AG04450 (cell line): Measurements from ENCODE around the gene NUFIP2. TPM values are rescaled to one million over a fixed set of nuclear protein-coding genes. Genes with fewer than 3 reads are reported as not detected.

ENCODE experiments used
- CTCF ChIA-PET: fragments of 300-600, 350-600 bp; formaldehyde crosslinking; extraction: SDS; loops from one replicate; lab custom pipeline; 2022; ENCODE audit warnings: antibody characterized with exemption, inconsistent platforms; lab: Charles Lee
- POLR2A ChIA-PET: fragments of 350-600 bp; formaldehyde crosslinking; extraction: SDS; loops from one replicate; lab custom pipeline; 2021; ENCODE audit warnings: antibody characterized with exemption, inconsistent platforms; lab: Yijun Ruan, JAX
- DNase-seq: peaks from one replicate; pipeline ENCODE4 v3.0.0-alpha.2; 2011; ENCODE audit warnings: low read depth, low spot score
- H3K27ac ChIP-seq: one replicate; pipeline ENCODE4 v1.5.1; 2012; ENCODE audit warnings: low read depth, low read length, control low read depth
- H3K27me3 ChIP-seq: one replicate; pipeline ENCODE4 v1.6.0; 2012; ENCODE audit warnings: low read length; ENCODE audit not compliant: control insufficient read depth, insufficient read depth
- H3K4me3 ChIP-seq: 2 replicates; pipeline ENCODE4 v1.5.1; 2011; ENCODE audit warnings: mild to moderate bottlenecking, low read depth, low read length, control low read depth
- H3K9me3 ChIP-seq: 2 replicates; pipeline ENCODE4 v1.5.1; 2012; ENCODE audit warnings: low read length; ENCODE audit not compliant: control insufficient read depth, insufficient read depth
- CTCF ChIP-seq: IDR thresholded peaks from 2 replicates; pipeline ENCODE4 v1.5.1; 2011; ENCODE audit warnings: low read depth, low read length, control low read depth, inconsistent platforms
- polyA plus RNA-seq: library from polyadenylated mRNA; depleted of rRNA; stranded (reverse); fragments of >200 nt; gene quantifications from 2 replicates; pipeline ENCODE4 v1.2.3, GENCODE V29; 2011

NUFIP2 gene
- polyA plus RNA-seq, 1 experiment, result 14.7 TPM

- H3K4me3 ChIP-seq, result no peak overlapping the region
- no peak overlapping the region for H3K27ac ChIP-seq
- no peaks in the 10 kb centered on the region for H3K9me3 ChIP-seq
- CTCF ChIA-PET, result interaction anchor here (1.0 kb wide), 1 partner anchor 20 kb away, joined by 3 read pairs; no protein-coding TSS in a partner anchor
- POLR2A ChIA-PET, result interaction anchor here (1.0 kb wide), 1 partner anchor 37 kb away, joined by 3 read pairs; the partner anchor contains the start of gene NUFIP2
- DNase-seq, result no peak
- TF ChIP-seq CTCF, result no peak
- peaks cover 5% of the 10 kb centered on the region for H3K27me3 ChIP-seq
Measured at GRCh38 chr17:29331075-29331707, 37.2 kb upstream of the NUFIP2 start.

GRCh38 chr17:29327412-29327811, 33.5 kb upstream of the NUFIP2 start:
- no peaks in the 10 kb centered on the region for H3K9me3 ChIP-seq
- CTCF ChIA-PET, result no interaction called here
- peaks cover 10% of the 10 kb centered on the region for H3K27me3 ChIP-seq
- H3K4me3 ChIP-seq, result no peak overlapping the region
- no peak for TF ChIP-seq CTCF
- DNase-seq, result no peak
- no peak overlapping the region for H3K27ac ChIP-seq
- POLR2A ChIA-PET, result no interaction called here

DNA sequence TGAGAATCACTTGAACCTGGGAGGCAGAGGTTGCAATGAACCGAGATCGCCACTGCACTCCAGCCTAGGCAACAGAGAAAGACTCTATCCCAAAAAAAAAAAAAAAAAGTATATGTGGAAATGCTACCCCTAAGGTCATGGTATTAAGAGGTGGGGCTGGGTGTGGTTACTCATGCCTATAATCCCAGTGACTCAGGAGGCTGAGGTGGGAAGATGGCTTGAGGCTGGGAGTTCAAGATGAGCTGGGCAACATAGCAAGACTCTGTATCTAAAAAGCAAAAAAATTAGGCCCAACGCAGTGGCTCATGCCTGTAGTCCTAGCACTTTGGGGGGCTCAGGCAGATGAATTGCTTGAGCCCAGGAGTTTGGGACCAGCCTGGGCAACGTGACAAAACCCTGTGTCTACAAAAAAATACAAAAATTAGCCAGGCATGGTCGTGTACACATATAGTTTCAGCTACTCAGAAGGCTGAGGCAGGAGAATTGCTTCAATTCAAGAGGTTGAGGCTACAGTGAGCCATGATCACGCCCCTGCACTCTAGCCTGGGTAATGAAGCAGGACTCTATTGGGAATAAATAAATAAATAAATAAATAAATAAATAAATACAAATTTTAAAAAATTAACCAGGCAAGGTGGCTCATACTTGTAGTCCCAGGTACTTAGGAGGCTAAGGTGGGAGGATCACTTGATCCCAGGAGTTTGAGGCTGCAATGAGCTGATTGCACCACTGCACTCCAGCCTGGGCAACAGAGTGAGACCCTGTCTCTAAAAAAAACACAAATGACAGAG, 32.3 kb upstream of the NUFIP2 start:
- CTCF ChIA-PET, result interaction anchor here (1.2 kb wide), 1 partner anchor 210 kb away, joined by 4 read pairs; no protein-coding TSS in a partner anchor
- no peak for DNase-seq
- TF ChIP-seq CTCF, result no peak
- peaks cover 10% of the 10 kb centered on the region for H3K27me3 ChIP-seq
- no peak overlapping the region for H3K27ac ChIP-seq
- H3K4me3 ChIP-seq, result no peak overlapping the region
- H3K9me3 ChIP-seq, result no peaks in the 10 kb centered on the region
- POLR2A ChIA-PET, result no interaction called here

GRCh38 chr17:29322363-29322762, 28.4 kb upstream of the NUFIP2 start:
- ChIA-PET CTCF (interaction anchor here (0.6 to 0.9 kb wide), 2 partner anchors 16 to 48 kb away, joined by 3 to 6 read pairs; no protein-coding TSS in a partner anchor), POLR2A (no interaction called here)
- TF ChIP-seq CTCF, result no peak
- H3K27ac ChIP-seq, result no peak overlapping the region
- peaks cover 13% of the 10 kb centered on the region for H3K27me3 ChIP-seq
- no peak for DNase-seq
- H3K4me3 ChIP-seq, result no peak overlapping the region
- H3K9me3 ChIP-seq, result no peaks in the 10 kb centered on the region
